ENCODE results near the gene FCGR2B.

DNA sequence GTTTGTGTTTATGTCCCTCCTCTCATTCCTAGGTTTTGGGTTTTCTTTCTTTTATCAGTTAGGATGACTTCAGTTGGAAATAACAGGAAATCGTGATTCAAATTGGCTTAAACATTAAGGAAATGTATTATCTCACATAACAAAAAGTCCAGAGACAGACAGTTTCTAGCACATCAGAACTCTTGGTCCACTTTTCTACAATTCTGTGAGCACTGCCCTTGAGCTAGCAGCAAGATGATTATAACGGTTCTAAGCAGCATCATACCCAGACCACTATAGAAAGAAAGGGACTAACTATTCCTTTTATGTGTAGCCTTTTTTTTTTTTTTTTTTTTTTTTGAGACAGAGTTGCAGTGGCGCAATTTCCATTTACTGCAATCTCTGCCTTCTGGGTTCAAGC is 18.9 kb downstream of the FCGR2B start:
- TF ChIP-seq, protein P1, sequence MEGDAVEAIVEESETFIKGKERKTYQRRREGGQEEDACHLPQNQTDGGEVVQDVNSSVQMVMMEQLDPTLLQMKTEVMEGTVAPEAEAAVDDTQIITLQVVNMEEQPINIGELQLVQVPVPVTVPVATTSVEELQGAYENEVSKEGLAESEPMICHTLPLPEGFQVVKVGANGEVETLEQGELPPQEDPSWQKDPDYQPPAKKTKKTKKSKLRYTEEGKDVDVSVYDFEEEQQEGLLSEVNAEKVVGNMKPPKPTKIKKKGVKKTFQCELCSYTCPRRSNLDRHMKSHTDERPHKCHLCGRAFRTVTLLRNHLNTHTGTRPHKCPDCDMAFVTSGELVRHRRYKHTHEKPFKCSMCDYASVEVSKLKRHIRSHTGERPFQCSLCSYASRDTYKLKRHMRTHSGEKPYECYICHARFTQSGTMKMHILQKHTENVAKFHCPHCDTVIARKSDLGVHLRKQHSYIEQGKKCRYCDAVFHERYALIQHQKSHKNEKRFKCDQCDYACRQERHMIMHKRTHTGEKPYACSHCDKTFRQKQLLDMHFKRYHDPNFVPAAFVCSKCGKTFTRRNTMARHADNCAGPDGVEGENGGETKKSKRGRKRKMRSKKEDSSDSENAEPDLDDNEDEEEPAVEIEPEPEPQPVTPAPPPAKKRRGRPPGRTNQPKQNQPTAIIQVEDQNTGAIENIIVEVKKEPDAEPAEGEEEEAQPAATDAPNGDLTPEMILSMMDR (IDR thresholded peaks at IDR 0.05; ENCODE audit: low read depth, low read length): no peak
- TF ChIP-seq POLR2A (IDR thresholded peaks at IDR 0.05; ENCODE audit: extremely low read depth, insufficient read length): no peak
- TF ChIP-seq, protein P2, sequence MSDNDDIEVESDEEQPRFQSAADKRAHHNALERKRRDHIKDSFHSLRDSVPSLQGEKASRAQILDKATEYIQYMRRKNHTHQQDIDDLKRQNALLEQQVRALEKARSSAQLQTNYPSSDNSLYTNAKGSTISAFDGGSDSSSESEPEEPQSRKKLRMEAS (IDR thresholded peaks at IDR 0.05; ENCODE audit: low read depth, low read length): no peak

Measured in NB4 (cell line).